HG03521 (cell line): ENCODE results near the gene PARVB.

Experiments
- ATAC-seq: cut with Tn5 transposase; IDR thresholded peaks from one replicate; pipeline ENCODE4 v1.9.1; 2021; ENCODE audit warnings: mild to moderate bottlenecking, moderate library complexity; ENCODE audit not compliant: unreplicated experiment

The PARVB gene, protein sequence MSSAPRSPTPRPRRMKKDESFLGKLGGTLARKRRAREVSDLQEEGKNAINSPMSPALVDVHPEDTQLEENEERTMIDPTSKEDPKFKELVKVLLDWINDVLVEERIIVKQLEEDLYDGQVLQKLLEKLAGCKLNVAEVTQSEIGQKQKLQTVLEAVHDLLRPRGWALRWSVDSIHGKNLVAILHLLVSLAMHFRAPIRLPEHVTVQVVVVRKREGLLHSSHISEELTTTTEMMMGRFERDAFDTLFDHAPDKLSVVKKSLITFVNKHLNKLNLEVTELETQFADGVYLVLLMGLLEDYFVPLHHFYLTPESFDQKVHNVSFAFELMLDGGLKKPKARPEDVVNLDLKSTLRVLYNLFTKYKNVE

DNA sequence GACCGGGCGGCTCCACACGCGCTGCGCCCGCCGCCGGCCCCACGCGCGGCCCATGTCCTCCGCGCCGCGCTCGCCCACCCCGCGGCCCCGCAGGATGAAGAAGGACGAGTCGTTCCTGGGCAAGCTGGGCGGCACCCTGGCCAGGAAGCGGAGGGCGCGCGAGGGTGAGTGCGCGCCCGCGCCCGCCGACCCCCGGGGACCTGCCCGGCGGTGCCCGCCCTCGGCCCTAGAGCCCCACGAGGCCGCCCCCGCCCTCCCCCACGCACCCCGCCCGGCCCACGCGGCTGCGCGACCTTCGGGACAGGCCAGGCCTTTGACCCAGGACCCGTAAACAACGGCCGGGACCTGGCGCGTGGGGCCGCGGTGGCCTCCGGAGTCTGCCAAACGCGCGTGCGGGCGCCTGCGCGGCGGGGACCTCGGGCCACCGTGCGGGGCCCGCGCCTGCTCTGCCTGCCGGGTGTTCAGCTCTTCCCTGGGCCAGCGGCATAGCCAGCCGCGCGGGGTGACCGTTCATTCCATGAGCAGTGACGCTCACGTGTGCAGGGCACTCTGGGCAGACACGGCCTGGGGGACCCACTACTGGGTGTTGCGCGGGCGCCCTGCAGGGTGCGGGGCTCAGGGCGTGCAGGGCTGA is at the start of gene PARVB:
PARVB (plus strand) TSS at position 15 of the 634 bp plus-strand sequence; CDS start at position 53, 38 bp downstream.
- ATAC-seq = no peak

DNA sequence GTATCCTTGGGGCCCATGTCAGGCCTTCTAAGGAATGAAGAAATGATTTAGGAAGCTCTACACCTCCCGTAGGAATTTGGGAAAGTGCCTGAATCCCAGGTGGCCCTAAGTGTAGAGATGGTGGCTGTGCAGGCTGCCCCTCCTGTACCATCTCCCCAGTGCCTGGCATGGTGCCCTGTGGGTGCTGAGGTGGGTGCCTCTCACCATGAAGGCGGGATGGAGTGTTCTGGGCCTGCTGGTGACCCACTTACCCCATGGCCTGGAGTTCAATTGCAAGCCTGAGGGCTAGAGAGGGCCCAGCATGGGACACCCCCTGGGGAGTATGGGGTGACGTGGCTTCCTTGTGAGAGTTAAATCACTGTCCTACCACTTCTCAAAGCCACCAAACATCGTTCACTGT is 49.1 kb upstream of the PARVB start:
- no peak for ATAC-seq

DNA sequence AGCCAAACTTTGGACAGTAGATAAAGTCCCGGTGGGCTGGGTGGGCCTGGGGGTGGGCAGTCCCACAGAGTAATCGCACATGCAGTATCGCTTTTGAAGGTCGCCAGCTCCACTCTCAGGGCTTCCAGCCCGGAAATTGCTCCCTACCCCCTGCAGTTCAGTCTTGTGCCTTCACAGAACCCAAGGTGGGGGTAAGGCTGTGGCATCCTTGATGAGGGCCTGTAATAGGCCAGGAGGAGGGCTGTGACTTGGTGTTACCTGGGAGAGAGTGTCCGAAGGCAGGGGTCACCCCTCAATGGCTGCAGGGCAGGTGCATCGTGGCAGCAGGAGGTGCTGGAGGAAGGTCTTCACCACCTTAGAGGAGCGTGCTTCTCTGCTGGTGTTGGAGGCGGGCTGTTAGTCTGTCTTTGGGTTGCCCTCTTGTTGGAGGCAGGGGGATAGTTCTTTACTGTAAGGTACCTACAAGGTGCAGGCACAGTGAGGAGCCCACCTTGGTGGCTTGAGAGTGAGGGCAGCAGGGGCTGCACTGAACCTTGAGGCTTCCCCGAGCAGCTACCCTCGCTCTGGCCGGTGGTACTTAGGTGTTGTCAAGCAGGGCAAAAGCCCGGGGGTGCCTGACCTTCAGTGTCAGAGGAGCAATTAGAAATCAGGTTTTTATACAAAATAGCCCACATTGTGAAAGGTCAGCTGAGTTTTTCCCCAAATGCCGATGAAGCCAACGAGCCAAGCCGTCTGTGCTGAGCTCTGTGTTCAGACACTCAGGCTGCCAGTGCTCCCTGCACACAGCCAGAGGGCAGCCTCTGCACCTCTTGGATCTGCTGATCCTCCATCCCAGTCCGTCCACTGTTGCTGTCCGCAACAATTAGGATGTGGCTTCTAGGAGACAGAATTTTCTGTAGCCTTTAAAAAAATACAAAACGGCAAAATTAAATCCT is 47.0 kb upstream of the PARVB start:
- no peak for ATAC-seq

DNA sequence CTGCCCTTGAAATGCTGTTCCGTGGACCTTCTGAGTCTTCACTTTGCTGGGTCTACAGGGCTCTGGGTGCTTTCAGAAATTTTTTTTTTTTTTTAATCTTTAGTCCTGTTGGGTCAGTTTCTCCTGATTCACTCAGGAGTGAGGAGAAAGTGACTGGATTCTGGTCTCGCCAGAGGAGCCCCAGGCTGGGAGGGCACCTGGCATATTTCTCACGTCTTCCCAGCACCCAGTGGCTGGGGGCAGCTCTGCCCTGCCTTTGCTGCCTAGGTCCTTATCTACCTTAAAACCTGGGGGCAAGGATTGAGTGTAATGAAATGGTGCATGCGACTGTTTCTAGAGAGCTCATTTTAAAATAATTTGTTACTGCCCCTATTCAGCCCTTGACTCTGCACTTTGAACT is 45.5 kb upstream of the PARVB start:
- no peak for ATAC-seq

DNA sequence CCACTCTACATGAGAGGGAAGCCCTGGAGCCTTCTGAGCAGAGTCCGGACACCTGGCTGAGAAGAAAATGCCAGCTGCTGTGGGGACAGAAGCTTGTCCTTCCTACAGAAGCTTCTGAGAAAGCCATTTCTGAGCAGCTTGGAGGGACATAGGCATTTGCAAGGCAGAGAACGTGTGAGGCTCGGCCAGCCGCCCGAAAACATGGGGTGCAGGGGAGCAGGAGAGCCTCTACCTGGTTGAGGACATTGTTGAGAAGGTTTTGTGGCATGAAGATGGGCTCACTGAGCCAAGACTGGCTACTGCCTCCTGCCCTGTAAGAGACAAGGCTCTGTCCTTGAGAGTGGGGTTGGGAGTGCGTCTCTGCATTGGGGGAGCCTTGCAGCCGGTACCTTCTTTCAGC is 43.5 kb upstream of the PARVB start:
- no peak for ATAC-seq

DNA sequence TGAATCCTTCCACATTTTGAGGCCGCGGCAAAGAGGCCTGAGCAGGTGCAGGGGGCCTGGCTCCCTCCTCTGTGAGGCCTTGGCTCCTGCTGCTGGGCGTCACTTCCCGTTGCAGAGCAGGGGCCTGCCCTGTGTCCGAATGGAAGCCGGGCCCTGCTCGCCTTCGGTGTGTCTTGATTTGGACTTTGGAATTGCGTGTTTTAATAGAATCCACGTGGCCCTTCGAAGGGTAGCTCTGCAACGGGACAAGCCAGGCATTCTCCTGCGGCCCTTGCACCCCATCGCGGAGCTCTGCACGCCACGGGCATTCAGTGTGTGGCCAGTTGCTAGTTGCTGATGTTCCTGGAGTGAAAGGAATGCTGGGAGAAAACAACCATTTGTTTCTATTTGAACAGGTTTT is 43.1 kb upstream of the PARVB start:
- ATAC-seq = no peak

DNA sequence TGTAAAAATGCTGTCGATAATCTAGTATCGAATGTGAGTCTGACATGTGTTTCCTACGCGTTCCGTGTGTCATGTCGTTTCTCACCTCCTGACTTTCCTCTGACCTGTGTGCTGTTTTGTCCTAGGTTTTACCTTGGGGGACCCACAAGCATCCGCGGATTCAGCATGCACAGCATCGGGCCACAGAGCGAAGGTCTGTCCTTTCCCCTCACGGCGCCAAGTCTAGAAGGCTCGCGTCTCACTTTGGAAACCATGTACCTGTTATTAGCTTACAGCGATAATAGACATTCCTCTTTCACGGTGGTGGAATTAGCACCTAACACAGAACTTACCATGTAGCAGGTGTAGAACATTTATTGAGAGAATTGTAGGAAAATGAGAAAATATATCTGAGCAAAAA is 40.3 kb upstream of the PARVB start:
- no peak for ATAC-seq

DNA sequence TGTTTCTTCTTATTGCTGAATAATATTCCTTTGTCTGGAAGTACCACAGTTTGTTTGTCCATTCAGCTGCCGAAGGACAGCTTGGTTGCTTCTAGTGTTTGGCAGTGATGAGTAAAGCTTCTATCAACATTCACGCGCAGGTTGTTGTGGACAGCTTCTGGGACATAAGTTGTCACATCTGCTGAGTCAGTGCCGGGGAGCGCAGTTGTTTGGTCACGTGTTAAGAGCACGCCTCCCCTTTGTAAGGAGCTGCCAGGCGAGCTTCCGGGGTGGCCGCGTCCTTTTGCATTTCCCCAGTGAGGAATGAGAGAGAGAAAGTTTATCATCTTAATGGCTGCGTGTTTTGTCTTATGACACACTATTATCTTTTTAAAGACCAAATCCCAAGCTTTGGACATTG is 38.6 kb upstream of the PARVB start:
- ATAC-seq = no peak

DNA sequence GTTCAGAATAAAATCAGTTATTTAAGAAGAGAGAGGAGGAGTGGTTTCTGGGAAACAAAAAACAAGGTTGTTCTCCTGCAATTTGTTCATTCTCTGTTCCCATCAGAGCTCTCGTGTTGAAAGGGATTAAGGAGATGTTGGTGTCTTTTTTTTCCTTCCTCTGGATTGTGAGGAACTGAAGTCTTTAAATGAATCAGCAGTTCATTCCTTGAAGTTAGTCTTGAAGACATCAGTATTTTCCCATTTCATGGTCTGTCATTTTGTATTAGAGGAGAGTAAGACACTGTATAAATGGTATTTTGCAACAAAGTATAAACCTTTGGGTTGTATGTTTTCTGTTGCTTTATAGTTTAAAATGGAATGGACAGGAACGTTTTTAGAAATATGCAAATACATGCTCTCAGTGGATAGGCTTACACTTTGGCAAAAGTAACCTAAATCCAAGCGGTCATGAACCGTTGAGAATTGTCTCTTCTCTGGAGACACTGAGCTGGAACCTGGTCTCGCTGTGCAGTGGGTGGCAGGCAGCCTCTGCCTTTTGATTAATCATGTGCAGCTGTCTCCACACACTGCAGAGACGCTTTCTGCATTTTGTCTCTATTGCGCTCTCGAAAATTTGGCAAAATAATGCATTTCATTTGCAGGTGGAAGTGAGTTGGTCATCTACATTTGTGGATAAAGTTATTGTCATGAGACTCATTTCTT is 35.8 kb upstream of the PARVB start:
- no peak for ATAC-seq

DNA sequence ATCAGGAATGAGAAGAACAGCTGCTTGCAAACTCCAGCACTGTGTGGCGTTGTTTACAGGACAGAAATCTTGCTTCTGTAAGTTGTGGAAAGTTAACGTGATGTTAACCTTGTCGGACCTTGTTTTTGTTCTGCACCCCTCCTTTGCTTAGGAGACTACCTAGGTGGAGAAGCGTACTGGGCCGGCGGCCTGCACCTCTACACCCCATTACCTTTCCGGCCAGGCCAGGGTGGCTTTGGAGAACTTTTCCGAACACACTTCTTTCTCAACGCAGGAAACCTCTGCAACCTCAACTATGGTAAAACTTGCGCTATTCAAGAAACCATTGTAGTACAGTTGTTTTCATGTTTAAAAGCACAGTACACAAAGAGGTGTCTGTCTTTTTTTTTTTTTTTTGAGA is 35.1 kb upstream of the PARVB start:
- no peak for ATAC-seq

DNA sequence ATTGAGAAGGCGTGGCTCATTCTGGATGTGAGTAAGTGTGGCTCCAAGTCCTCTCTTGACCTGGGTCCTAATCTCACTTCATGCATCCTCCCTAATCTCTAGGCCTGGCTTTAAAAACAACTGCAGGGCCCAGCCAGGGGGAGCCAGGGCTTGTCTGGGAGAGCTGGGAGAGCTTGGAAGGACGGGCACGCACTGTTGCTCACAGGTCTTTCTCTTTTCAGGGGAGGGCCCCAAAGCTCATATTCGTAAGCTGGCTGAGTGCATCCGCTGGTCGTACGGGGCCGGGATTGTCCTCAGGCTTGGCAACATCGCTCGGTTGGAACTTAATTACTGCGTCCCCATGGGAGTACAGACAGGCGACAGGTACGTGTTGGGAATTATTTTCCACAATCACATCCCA is 34.1 kb upstream of the PARVB start:
- ATAC-seq = no peak

DNA sequence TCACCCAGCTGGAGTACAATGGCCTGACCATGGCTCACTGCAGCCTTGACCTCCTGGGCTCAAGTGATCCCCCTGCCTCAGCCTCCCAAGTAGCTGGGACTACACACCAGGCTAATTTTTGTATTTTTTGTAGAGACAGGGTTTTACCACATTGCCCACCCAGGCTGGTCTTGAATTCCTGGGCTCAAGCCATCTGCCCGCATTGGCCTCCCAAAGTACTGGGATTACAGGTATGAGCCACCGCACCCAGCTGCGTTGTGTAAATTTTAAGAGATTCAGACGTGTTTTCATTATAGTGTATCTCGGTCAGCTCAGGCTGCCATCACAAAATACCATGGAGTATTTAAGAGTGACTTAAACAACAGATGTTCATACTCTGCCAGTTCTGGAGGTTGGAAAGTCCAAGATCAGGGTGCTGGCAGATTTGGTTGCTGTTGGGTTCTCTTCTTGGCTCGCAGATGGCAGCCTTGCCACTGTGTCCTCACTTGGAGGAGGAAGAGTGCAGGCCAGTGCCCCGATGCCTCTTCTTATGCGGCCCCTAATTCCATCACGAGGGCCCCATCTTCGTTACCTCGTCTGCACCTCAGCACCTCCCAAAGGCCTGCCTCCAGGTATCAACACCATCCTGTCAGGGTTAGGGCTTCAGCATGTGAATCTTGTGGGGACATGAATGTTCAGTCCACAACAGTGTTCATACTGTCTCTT is 32.6 kb upstream of the PARVB start:
- ATAC-seq = no peak

DNA sequence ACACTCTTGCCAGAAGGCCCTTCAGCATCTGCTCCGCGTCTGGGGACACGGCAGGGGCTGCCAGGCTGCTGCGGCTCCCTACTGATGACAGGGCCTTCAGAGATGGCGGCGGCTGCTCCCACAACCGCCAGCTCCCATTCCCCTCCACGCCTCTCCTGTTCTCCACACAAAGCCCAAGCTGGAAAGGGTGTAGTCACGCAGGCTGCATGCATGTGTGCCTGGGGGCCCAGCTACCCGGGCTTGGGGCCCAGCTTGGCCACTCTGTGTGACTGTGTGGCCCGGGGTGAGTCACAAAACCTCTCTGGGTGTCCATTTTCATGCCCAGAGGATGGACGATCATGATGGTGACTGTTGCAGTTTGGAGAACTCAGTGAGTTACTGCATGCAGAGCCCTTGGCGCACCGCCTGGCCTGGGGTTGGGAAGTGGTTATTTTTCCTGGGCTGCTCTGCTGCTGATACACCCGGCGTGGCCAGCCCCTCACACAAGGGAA is 31.7 kb upstream of the PARVB start:
- ATAC-seq = no peak

DNA sequence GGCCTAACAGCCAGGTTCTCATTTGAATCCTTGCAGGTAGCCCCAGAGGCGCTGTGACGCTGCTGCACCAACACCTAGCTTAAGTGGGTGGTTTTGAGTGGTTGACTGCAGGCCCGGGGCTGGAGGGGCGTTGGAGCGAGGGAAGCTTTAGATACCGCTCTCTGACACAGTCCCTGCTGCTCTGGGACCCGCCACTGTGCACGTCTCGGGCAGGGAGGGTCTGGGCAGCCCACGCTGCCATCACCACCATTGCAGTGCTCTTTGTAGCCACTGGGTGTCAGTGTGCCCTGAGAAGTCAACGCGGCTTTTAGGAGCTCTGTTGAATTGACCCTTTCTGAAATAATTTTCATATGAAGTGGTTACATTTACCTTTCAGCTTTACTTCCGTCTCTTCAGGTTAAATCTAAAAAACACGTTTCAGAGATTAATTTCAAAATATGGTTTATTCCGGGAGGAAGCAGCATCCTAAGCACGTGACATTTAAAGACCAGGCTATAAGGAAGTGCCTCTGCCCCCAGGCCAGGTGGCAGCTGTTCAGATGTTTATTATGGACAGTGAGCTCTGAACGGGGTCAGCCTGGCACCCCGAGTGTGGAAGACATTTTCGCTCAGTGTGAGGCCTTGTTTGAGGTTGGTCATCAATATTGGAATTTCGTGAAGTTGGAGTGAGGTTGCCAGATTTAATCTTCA is 30.9 kb upstream of the PARVB start:
- no peak for ATAC-seq

DNA sequence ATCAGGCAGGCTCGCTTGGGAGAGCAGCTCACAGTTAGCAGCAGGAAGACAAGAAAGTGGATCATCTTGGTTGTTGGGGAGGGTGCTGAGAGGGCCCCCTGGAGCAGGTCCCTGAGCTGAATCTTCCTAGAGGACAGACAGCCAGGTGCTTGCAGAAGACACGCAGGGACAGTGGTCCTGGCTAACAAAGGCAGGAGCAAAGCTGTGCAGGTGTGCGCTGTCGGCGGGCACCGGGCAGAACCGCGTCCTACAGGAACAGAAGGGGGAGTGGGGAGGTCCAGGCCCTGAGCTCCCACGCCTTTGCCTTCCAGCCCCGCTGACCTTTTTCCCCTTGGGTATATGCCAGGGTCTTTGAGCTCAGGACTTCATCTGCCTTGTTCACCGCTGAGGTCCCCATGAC is 30.1 kb upstream of the PARVB start:
- ATAC-seq = no peak

DNA sequence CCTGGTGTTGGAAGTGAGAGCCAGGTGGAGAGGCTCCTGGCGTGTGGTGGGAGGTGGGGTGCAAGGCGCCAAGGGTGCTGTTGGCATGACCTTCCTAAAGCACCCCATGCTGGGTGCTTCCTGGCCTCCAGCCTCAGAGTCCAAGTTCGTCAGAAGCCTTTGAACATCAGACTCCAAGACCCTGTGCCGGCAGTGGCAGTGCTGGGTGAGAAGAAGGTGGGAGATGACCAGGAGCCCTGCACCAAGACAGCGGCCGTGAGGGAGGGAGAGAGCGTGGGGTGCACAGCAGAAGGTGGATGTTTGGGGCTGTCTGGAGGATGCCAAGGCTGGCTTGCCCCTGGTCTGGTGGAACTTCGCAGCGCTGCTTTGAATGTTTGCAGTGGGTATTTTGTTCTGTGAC is 29.7 kb upstream of the PARVB start:
- no peak for ATAC-seq

DNA sequence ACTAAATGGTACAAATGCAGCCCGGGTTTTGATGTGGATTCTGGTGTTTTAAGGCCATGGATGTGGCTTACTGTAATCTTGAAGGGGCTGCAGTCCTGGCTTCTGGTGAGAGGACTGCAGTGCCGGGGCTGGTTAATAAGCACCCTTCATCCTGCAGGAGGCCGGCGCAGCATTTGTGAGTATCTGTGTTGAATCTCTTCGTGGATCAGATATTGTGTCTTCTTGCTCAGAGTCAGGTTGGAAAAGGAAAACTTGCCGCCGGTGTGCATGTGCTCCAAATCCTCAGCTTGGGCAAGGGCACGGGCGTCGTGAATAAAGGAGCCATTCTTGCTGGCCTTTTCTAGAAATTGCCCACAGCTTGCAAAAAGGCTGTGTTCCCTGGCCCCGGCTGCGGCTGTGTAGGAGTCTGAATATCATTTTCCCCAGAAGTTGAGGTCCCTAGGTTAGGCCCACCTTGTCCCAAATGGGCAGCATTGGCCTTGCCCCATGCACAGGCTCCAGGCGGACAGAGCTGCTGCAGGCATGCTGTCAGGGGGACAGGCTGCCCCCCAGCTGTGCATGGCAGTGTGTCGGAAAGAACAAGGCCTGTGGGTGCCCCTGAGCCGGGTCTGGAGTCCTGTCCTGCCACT is 28.9 kb upstream of the PARVB start:
- no peak for ATAC-seq

DNA sequence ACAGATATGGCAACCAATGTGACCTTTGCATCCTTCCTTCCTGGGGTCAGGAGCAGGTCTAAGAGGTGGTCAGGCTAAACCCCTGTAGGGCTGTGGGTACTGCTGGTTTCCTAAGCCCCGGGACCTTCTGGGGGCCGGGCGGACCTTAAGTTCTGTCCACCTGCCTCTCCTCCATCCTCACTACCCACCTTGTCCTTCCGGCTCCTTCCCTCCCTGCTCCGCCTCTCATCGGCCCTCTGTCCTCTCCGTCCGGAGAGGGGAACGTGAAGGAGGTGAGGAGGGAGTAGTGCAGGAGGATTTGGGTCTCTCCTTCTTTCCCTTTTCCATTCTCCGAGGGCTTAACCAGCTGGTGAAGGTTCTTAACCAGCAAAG is 28.3 kb upstream of the PARVB start:
- no peak for ATAC-seq
